ENCODE results near the gene CDH6. TPM values are rescaled to one million over a fixed set of nuclear protein-coding genes. Genes with fewer than 3 reads are reported as not detected.

The CDH6 gene
- total and polyA plus RNA-seq, 10 of the 15 experiments (the other 5 are each of a cell fraction or from before 2014, with no cell fraction given) = 0.01 TPM; not detected in 9

GRCh38 chr5:31375999-31376720 is 182.7 kb downstream of the CDH6 start:
- Histone ChIP-seq H3K36me3 (ENCODE audit: control insufficient read depth in 2 of 2, insufficient read depth in 2 of 2, low read length in 1 of 2) (no peaks in the 10 kb centered on the region), H3K9ac (ENCODE audit: control insufficient read depth, insufficient read depth, low read length) (no peak overlapping the region), H3K79me2 (ENCODE audit: control insufficient read depth, insufficient read depth, low read length) (no peaks in the 10 kb centered on the region), H2AFZ (ENCODE audit: control insufficient read depth, low read depth, low read length) (no peak overlapping the region), H3K27me3 (replicated peaks in 1 of 2; ENCODE audit: control insufficient read depth in 2 of 2, insufficient read depth in 2 of 2, low read length in 1 of 2) (no peaks in the 10 kb centered on the region), H3K4me3 (no peak overlapping the region), H3K9me3 (replicated peaks; ENCODE audit: control insufficient read depth, insufficient read depth, low read length) (no peaks in the 10 kb centered on the region), H4K20me1 (ENCODE audit: control insufficient read depth, insufficient read depth) (no peaks in the 10 kb centered on the region), H3K4me2 (ENCODE audit: control insufficient read depth, insufficient read depth) (no peak overlapping the region), H3K4me1 (ENCODE audit: control insufficient read depth, insufficient read depth, low read length) (no peaks in the 10 kb centered on the region), H3K27ac (ENCODE audit: control insufficient read depth, insufficient read depth) (no peak overlapping the region)
- ATAC-seq (no peak), DNase-seq (ENCODE audit: low read depth, low spot score) (no peak), FAIRE-seq (no peak)
- TF ChIP-seq EZH2 (IDR thresholded peaks at IDR 0.05; ENCODE audit: borderline replicate concordance, control insufficient read depth, low read depth, low read length) = no peak
- no peak for TF ChIP-seq KDM1A (IDR thresholded peaks at IDR 0.05; ENCODE audit: borderline replicate concordance)
- no peak for TF ChIP-seq MTA3 (IDR thresholded peaks at IDR 0.05; ENCODE audit: borderline replicate concordance, low read length)
- TF ChIP-seq CHD4 (IDR thresholded peaks at IDR 0.05) = no peak
- TF ChIP-seq CBX5 (IDR thresholded peaks at IDR 0.05; ENCODE audit: low read depth) = no peak
- TF ChIP-seq STAT1 (conservative IDR thresholded peaks at IDR 0.05) = no peak
- no peak for TF ChIP-seq NRF1 (conservative IDR thresholded peaks at IDR 0.05; ENCODE audit: low read depth, low read length)
- TF ChIP-seq RB1 (IDR thresholded peaks at IDR 0.05; ENCODE audit: borderline replicate concordance) = no peak
- no peak for TF ChIP-seq TCF12 (IDR thresholded peaks at IDR 0.05; ENCODE audit: low read depth, low read length)
- TF ChIP-seq BCL11A (IDR thresholded peaks at IDR 0.05; ENCODE audit: low read depth, low read length) = no peak
- no peak for TF ChIP-seq BMI1 (IDR thresholded peaks at IDR 0.05; ENCODE audit: borderline replicate concordance)
- intact Hi-C loops (cut with micrococcal nuclease; ENCODE audit: unreplicated experiment) = no loop called here
- BruUV-seq (replicated peaks) = no TSS peak
- RAD21 ChIA-PET (ENCODE audit: unreplicated experiment) = no interaction called here
- in situ Hi-C loops (cut with MboI) = no loop called here
- POLR2A ChIA-PET = no interaction called here
- CTCF ChIA-PET = no interaction called here
- WGBS (ENCODE audit: insufficient coverage, insufficient replicate concordance, low lambda C conversion rate, missing lambda C conversion rate) = 32% methylated on average over 10 of the region's 10 CpGs
- SMC1A ChIA-PET (ENCODE audit: uncharacterized antibody, unreplicated experiment) = no interaction called here
